PC-9 (cell line): ENCODE results near the gene LRRN4CL. TPM values are rescaled to one million over a fixed set of nuclear protein-coding genes. Genes with fewer than 3 reads are reported as not detected.

ENCODE experiments used
- BruUV-seq: library from RNA; stranded (reverse); fragments of 400-500 nt; replicated peaks from 2 replicates; lab custom pipeline; 2021; lab: Mats Ljungman, UMichigan
- CTCF ChIA-PET: fragments of 300-600 bp; sonication (Branson Sonifier 250); formaldehyde crosslinking; loops from one replicate; lab custom pipeline; 2022; ENCODE audit warnings: antibody characterized with exemption; lab: Charles Lee
- POLR2A ChIA-PET: fragments of 300-600 bp; sonication (Branson Sonifier 250); formaldehyde crosslinking; loops from one replicate; lab custom pipeline; 2022; ENCODE audit warnings: antibody characterized with exemption; ENCODE audit not compliant: unreplicated experiment; lab: Charles Lee
- DNase-seq, 2 experiments: peaks; one replicate each; pipeline versions ENCODE4 v3.0.0 to v3.0.0-alpha.2; 2015 to 2022; ENCODE audit warnings: mixed read lengths in 1 of 2
- H2AFZ ChIP-seq: fragments of 200-600 bp; sonication (generic); 2 replicates; pipeline ENCODE4 v1.8.1; 2017; ENCODE audit warnings: antibody characterized with exemption
- H3F3A ChIP-seq: fragments of 200-600 bp; sonication (generic); 2 replicates; pipeline ENCODE4 v1.8.1; 2017; ENCODE audit warnings: antibody characterized with exemption, mild to moderate bottlenecking, low read depth; ENCODE audit not compliant: insufficient read depth
- H3K27ac ChIP-seq: fragments of 200-600 bp; sonication (generic); 2 replicates; pipeline ENCODE4 v1.6.1; 2016; ENCODE audit warnings: mixed run types
- H3K27me3 ChIP-seq: fragments of 200-600 bp; sonication (generic); 2 replicates; pipeline ENCODE4 v1.6.1; 2016; ENCODE audit warnings: low read depth, mixed run types; ENCODE audit not compliant: insufficient read depth
- H3K36me3 ChIP-seq: fragments of 200-600 bp; sonication (generic); 2 replicates; pipeline ENCODE4 v1.6.1; 2016; ENCODE audit warnings: low read depth, mixed run types
- H3K4me1 ChIP-seq: fragments of 200-600 bp; sonication (generic); replicated peaks from 2 replicates; pipeline ENCODE4 v1.6.1; 2016; ENCODE audit warnings: mixed run types; ENCODE audit not compliant: insufficient read depth
- H3K4me2 ChIP-seq: fragments of 200-600 bp; sonication (generic); 2 replicates; pipeline ENCODE4 v1.6.1; 2017; ENCODE audit warnings: mixed run types
- H3K4me3 ChIP-seq: fragments of 200-600 bp; sonication (generic); 2 replicates; pipeline ENCODE4 v1.6.1; 2016; ENCODE audit warnings: mixed run types
- H3K79me2 ChIP-seq: fragments of 200-600 bp; sonication (generic); 2 replicates; pipeline ENCODE4 v1.6.1; 2017; ENCODE audit warnings: low read depth, mixed run types
- H3K9me2 ChIP-seq: fragments of 200-600 bp; sonication (generic); 2 replicates; pipeline ENCODE4 v1.8.1; 2017; ENCODE audit warnings: mild to moderate bottlenecking; ENCODE audit not compliant: insufficient read depth
- H3K9me3 ChIP-seq: fragments of 200-600 bp; sonication (generic); 2 replicates; pipeline ENCODE4 v1.8.1; 2016; ENCODE audit warnings: low read depth; ENCODE audit not compliant: insufficient read depth
- H4K20me1 ChIP-seq: fragments of 200-600 bp; sonication (generic); 2 replicates; pipeline ENCODE4 v1.8.1; 2017; ENCODE audit not compliant: insufficient read depth
- EZH2 ChIP-seq: fragments of 200-600 bp; sonication (generic); IDR thresholded peaks from 2 replicates; pipeline ENCODE4 v1.8.0; 2017; ENCODE audit warnings: antibody characterized with exemption, low read depth
- intact Hi-C: fragments of 100-400 bp; cut with micrococcal nuclease; formaldehyde crosslinking; loops from one replicate; pipeline ENCODE4 v1.10.0; 2022; ENCODE audit not compliant: unreplicated experiment
- total RNA-seq: library from RNA; stranded (reverse); gene quantifications from 2 replicates; pipeline ENCODE4 v1.2.3, GENCODE V29; 2021
- TF ChIP-seq, protein P1 (sequence below): fragments of 200-600 bp; sonication (generic); conservative IDR thresholded peaks from 2 replicates; pipeline ENCODE4 v1.6.1; 2017; ENCODE audit warnings: mixed run types, antibody characterized with exemption, mild to moderate bottlenecking, moderate library complexity

The LRRN4CL gene
- total RNA-seq, 1 experiment from 2014 or later: 1.3 TPM

DNA sequence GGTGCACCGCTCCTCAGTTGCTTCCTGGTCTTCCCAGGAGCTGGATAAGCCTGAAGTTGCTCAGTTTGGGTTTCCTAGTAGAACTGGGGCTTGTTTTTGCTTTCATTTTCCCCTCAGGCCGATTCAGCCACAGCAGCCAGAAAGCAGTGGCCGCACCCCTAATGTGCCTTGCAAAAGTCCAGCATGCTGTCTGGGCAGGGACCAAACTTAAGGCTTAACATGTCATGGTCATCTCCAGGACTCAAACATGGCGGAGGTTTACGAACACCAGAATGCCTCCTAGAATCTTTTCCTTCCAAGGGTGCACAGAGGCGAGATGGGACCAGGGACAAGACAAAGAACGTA is 20.6 kb upstream of the LRRN4CL start:
- POLR2A ChIA-PET: interaction anchor here (0.6 kb wide), 2 partner anchors 44 to 88 kb away, joined by 5 to 10 read pairs; partner anchors contain the start of genes B3GAT3 and ZBTB3
- no peak for DNase-seq
- Histone ChIP-seq H3K9me3 (no peaks in the 10 kb centered on the region), H3K27me3 (no peaks in the 10 kb centered on the region), H3K36me3 (peaks cover 20% of the 10 kb centered on the region), H3K27ac (peak overlapping the region; percentile 87), H3K79me2 (peaks cover 7% of the 10 kb centered on the region), H2AFZ (peak overlapping the region; percentile 90), H3K9me2 (no peaks in the 10 kb centered on the region), H4K20me1 (no peaks in the 10 kb centered on the region), H3K4me2 (peak overlapping the region; percentile 69), H3K4me3 (peak overlapping the region; percentile 54), H3K4me1 (peaks cover 31% of the 10 kb centered on the region), H3F3A (peaks cover 70% of the 10 kb centered on the region)
- CTCF ChIA-PET: interaction anchor here (0.6 kb wide), 1 partner anchor 87 kb away, joined by 5 read pairs; no protein-coding TSS in a partner anchor
- TF ChIP-seq, protein P1, sequence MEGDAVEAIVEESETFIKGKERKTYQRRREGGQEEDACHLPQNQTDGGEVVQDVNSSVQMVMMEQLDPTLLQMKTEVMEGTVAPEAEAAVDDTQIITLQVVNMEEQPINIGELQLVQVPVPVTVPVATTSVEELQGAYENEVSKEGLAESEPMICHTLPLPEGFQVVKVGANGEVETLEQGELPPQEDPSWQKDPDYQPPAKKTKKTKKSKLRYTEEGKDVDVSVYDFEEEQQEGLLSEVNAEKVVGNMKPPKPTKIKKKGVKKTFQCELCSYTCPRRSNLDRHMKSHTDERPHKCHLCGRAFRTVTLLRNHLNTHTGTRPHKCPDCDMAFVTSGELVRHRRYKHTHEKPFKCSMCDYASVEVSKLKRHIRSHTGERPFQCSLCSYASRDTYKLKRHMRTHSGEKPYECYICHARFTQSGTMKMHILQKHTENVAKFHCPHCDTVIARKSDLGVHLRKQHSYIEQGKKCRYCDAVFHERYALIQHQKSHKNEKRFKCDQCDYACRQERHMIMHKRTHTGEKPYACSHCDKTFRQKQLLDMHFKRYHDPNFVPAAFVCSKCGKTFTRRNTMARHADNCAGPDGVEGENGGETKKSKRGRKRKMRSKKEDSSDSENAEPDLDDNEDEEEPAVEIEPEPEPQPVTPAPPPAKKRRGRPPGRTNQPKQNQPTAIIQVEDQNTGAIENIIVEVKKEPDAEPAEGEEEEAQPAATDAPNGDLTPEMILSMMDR: peak; percentile 21; the same call in 1 of the 2 replicates
- TF ChIP-seq EZH2: no peak
- BruUV-seq: TSS peak; percentile 79
- intact Hi-C loops: no loop called here

DNA sequence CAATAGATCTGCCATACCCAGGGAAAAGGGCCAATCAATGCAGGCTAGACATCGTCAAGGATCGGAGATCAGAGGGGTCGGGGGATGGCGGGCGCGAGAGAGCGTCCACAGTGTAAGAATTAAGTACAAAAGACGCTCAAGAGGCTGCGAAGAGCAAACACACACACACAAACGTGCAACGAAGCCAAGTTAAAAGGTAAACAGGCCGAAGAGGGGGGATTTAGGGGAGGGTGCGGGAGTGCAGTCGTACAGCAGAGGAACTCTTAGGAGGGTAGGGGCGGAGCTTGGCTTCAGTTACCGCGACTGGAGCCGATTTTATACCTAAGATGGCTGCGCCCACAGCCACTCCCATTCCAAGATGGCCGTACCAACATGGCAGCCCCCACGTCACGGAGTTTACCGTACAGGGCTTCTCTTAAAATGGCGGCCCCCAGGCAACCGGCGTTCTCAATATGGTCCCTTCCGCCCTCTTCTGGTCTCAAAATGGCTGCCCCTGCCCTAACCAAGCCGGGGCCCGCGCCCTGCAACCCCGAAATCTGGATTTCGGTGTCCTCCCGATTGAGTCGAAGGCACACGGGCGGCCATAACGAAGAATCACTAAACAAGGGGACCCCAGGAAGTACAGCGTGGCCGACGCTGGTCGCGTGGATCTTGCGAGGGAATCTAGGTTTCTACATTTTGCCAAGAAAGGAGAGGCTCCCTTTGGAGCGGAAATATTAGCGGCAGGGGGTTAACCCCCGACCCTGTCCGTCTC is 20.1 kb upstream of the LRRN4CL start:
- no peaks in the 10 kb centered on the region for H4K20me1 ChIP-seq
- peak overlapping the region; percentile 90 for H2AFZ ChIP-seq
- ChIA-PET POLR2A (interaction anchor here (0.5 to 0.8 kb wide), 5 partner anchors 30 to 118 kb away, joined by 3 to 10 read pairs (median 3); partner anchors contain the start of genes B3GAT3 and ZBTB3), CTCF (interaction anchor here (0.6 kb wide), 1 partner anchor 88 kb away, joined by 5 read pairs; no protein-coding TSS in a partner anchor)
- H3K4me2 ChIP-seq: peak overlapping the region; percentile 69
- BruUV-seq: no TSS peak
- no peaks in the 10 kb centered on the region for H3K9me2 ChIP-seq
- DNase-seq: peak; percentile 94 to 95
- H3K27ac ChIP-seq: peak overlapping the region; percentile 87
- peaks cover 69% of the 10 kb centered on the region for H3F3A ChIP-seq
- peaks cover 16% of the 10 kb centered on the region for H3K36me3 ChIP-seq
- peaks cover 36% of the 10 kb centered on the region for H3K4me1 ChIP-seq
- H3K4me3 ChIP-seq: peak overlapping the region; percentile 54
- TF ChIP-seq, protein P1: peak; percentile 29; the same call in 1 of the 2 replicates
- no peak for TF ChIP-seq EZH2
- intact Hi-C loops: loop anchor here (2.0 to 5.0 kb wide), 3 partner anchors 45 to 133 kb away; partner anchors contain the start of genes EML3, ROM1 and ZBTB3
- no peaks in the 10 kb centered on the region for H3K27me3 ChIP-seq
- no peaks in the 10 kb centered on the region for H3K9me3 ChIP-seq
- peaks cover 12% of the 10 kb centered on the region for H3K79me2 ChIP-seq

DNA sequence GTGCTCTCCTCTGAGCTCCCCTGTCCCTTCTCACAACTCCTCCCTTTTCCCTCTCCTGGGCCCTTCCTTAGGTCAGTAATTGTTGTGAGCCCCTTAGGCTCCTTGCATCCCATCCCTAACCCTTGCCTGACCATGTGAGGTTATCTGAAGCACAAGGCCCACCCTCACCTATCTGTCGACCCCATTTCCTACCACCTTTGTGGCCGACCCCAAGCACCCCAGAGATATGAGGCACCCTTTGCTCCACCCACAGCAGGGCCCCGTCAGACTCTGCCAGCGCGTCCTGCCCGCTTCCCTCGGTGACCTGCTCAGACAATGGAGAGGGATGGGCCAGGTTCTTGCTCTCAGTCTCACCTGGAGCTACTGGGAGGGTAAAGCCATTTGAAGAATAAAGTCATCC is 19.5 kb upstream of the LRRN4CL start:
- peaks cover 36% of the 10 kb centered on the region for H3K4me1 ChIP-seq
- no peaks in the 10 kb centered on the region for H4K20me1 ChIP-seq
- intact Hi-C loops: loop anchor here (2.0 to 5.0 kb wide), 3 partner anchors 46 to 134 kb away; partner anchors contain the start of genes EML3, ROM1 and ZBTB3
- no TSS peak for BruUV-seq
- TF ChIP-seq, protein P1: no peak
- no peak for TF ChIP-seq EZH2
- H3F3A ChIP-seq: peaks cover 65% of the 10 kb centered on the region
- peak overlapping the region; percentile 69 for H3K4me2 ChIP-seq
- peak; percentile 45 to 66 for DNase-seq
- peaks cover 13% of the 10 kb centered on the region for H3K36me3 ChIP-seq
- CTCF ChIA-PET: interaction anchor here (0.6 to 0.9 kb wide), 2 partner anchors 15 to 45 kb away, joined by 3 to 4 read pairs; partner anchors contain the start of gene ZBTB3
- peaks cover 15% of the 10 kb centered on the region for H3K79me2 ChIP-seq
- no peaks in the 10 kb centered on the region for H3K9me3 ChIP-seq
- POLR2A ChIA-PET: interaction anchor here (0.5 to 0.9 kb wide), 4 partner anchors 30 to 117 kb away, joined by 3 to 4 read pairs (median 3); partner anchors contain the start of genes C11orf98 and CSKMT
- H3K27me3 ChIP-seq: no peaks in the 10 kb centered on the region
- peak overlapping the region; percentile 54 for H3K4me3 ChIP-seq
- H2AFZ ChIP-seq: peak overlapping the region; percentile 66
- peak overlapping the region; percentile 87 for H3K27ac ChIP-seq
- H3K9me2 ChIP-seq: no peaks in the 10 kb centered on the region
